ENCODE results near the gene CACHD1. TPM values are rescaled to one million over a fixed set of nuclear protein-coding genes. Genes with fewer than 3 reads are reported as not detected.

The CACHD1 gene
- total and polyA plus RNA-seq, 2 of the 8 experiments (the other 6 are each of a cell fraction or from before 2014, with no cell fraction given): 22.2 to 42.5 TPM

DNA sequence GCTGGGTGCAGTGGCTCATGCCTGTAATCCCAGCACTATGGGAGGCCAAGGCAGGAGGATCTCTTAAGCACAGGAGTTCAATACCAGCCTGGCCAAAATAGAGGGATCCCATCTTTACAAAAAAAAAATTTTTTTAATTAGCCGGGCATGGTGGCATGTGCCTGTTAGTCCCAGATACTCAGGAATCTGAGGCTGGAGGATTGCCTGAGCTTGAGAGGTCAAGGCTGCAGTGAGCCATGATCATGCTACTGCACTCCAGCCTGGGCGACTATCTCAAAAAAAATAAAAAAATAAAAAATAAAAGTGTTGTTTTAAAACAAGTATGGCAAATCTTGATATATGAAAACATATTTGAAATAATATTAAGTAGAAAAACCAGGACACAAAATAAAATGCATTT, 44.4 kb upstream of the CACHD1 start:
- CTCF ChIA-PET (ENCODE audit: partially characterized antibody): no interaction called here
- DNase-seq (ENCODE audit: low read depth in 1 of 2, low spot score in 2 of 2) (no peak), FAIRE-seq (no peak)
- H3K4ac ChIP-seq (replicated peaks; ENCODE audit: insufficient read length, low read depth, low read length): no peak overlapping the region
- H3K27ac ChIP-seq (ENCODE audit: low read depth, low read length): no peak overlapping the region
- H3K79me2 ChIP-seq (ENCODE audit: control insufficient read depth in 1 of 2, insufficient read depth in 2 of 2, low read length in 2 of 2): no peaks in the 10 kb centered on the region
- no peak overlapping the region for H2AK5ac ChIP-seq (ENCODE audit: low read depth, low read length)
- no peak overlapping the region for H2BK15ac ChIP-seq (ENCODE audit: low read length)
- H3K27me3 ChIP-seq (replicated peaks in 1 of 4; ENCODE audit: control insufficient read depth in 3 of 4, extremely low read depth in 1 of 4, insufficient read depth in 3 of 4, low read length in 3 of 4): no peaks in the 10 kb centered on the region
- no peaks in the 10 kb centered on the region for H3K9me3 ChIP-seq (ENCODE audit: insufficient read depth in 2 of 2, low read depth in 1 of 2, low read length in 1 of 2)
- H2BK20ac ChIP-seq (ENCODE audit: low read length): no peak overlapping the region
- no peak overlapping the region for H3K18ac ChIP-seq (ENCODE audit: extremely low read depth, low read length)
- 86% methylated on average over 2 of the region's 2 CpGs; no CpG with 5 or more reads in 1 of the 2 experiments for WGBS, 2 experiments (ENCODE audit: extremely low coverage in 1 of 2, insufficient coverage in 1 of 2, insufficient read length in 1 of 2, insufficient replicate concordance in 2 of 2, low coverage in 1 of 2, low lambda C conversion rate in 2 of 2, missing lambda C conversion rate in 1 of 2)
- TF ChIP-seq BACH1 (IDR thresholded peaks at IDR 0.05; ENCODE audit: low read length): no peak
- no peak for TF ChIP-seq JUN (IDR thresholded peaks at IDR 0.05; ENCODE audit: low read depth, low read length)
- no peak for TF ChIP-seq MAFK (IDR thresholded peaks at IDR 0.05; ENCODE audit: low read depth, low read length)
- no peak for TF ChIP-seq SUZ12 (IDR thresholded peaks at IDR 0.05; ENCODE audit: low read length)
- TF ChIP-seq BRCA1 (IDR thresholded peaks at IDR 0.05; ENCODE audit: low read depth, low read length): no peak
- no peak for TF ChIP-seq PHF8 (conservative IDR thresholded peaks at IDR 0.05; ENCODE audit: low read depth, low read length)
- no peak for TF ChIP-seq FOSL1 (IDR thresholded peaks at IDR 0.05; ENCODE audit: insufficient read depth, low read depth, low read length)
- TF ChIP-seq, protein P1, sequence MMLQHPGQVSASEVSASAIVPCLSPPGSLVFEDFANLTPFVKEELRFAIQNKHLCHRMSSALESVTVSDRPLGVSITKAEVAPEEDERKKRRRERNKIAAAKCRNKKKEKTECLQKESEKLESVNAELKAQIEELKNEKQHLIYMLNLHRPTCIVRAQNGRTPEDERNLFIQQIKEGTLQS (IDR thresholded peaks at IDR 0.05; ENCODE audit: insufficient read depth, low read depth, low read length): no peak
- no peak for TF ChIP-seq SP2 (IDR thresholded peaks at IDR 0.05; ENCODE audit: low read length)
- no peak overlapping the region for H3K23ac ChIP-seq (ENCODE audit: insufficient read length)
- H4K5ac ChIP-seq (ENCODE audit: insufficient read length, low read depth, low read length): no peak overlapping the region
- no peak overlapping the region for H2AFZ ChIP-seq (ENCODE audit: low read length)
- no peak overlapping the region for H3K4me2 ChIP-seq (ENCODE audit: insufficient read depth in 1 of 2, low read depth in 2 of 2, low read length in 2 of 2)
- H4K20me1 ChIP-seq (replicated peaks in 1 of 2; ENCODE audit: control insufficient read depth in 1 of 2, insufficient read depth in 2 of 2, low read length in 2 of 2): no peaks in the 10 kb centered on the region
- H4K91ac ChIP-seq (replicated peaks; ENCODE audit: insufficient read length, low read length): no peak overlapping the region
- no peak overlapping the region for H2BK12ac ChIP-seq (ENCODE audit: low read depth, low read length)
- no peaks in the 10 kb centered on the region for H3K23me2 ChIP-seq (ENCODE audit: low read depth, low read length)
- no peaks in the 10 kb centered on the region for H3K4me1 ChIP-seq (replicated peaks in 1 of 4; ENCODE audit: control insufficient read depth in 3 of 4, insufficient read depth in 4 of 4, low read length in 3 of 4)
- no peak overlapping the region for H3K56ac ChIP-seq (replicated peaks; ENCODE audit: insufficient read length, low read depth, low read length)
- no peak overlapping the region for H4K8ac ChIP-seq (ENCODE audit: extremely low read depth, insufficient read depth, low read length)
- H3K36me3 ChIP-seq (ENCODE audit: control insufficient read depth in 2 of 4, insufficient read depth in 4 of 4, low read length in 3 of 4): no peaks in the 10 kb centered on the region
- no peak overlapping the region for H3K9ac ChIP-seq (replicated peaks in 1 of 4; ENCODE audit: extremely low read depth in 1 of 4, low read depth in 3 of 4, low read length in 3 of 4)
- no peak overlapping the region for H2BK120ac ChIP-seq (replicated peaks; ENCODE audit: low read depth, low read length)
- H2BK5ac ChIP-seq (ENCODE audit: low read depth, low read length): no peak overlapping the region
- POLR2A ChIA-PET (ENCODE audit: partially characterized antibody): interaction anchor here (0.7 kb wide), 1 partner anchor 301 kb away, joined by 3 read pairs; no protein-coding TSS in a partner anchor
- no peak overlapping the region for H3K4me3 ChIP-seq (ENCODE audit: extremely low read depth in 1 of 4, insufficient read depth in 2 of 4, low read depth in 3 of 4, low read length in 4 of 4)
- H3K79me1 ChIP-seq (ENCODE audit: low read depth, low read length): no peaks in the 10 kb centered on the region
- H3K14ac ChIP-seq (ENCODE audit: insufficient read length): no peak overlapping the region

All from H1 (cell line).